HepG2 (cell line): Measurements from ENCODE around the gene TCEA3. TPM values are rescaled to one million over a fixed set of nuclear protein-coding genes. Genes with fewer than 3 reads are reported as not detected.

Experiments used
- AGO1 ChIP-seq: fragments of 200-400 bp; formaldehyde crosslinking; IDR thresholded peaks from 2 replicates; pipeline ENCODE4 v1.6.1; 2017; ENCODE audit warnings: mild to moderate bottlenecking, low read depth, low read length, moderate library complexity; ENCODE audit not compliant: poor library complexity, severe bottlenecking
- AGO2 ChIP-seq: fragments of 200-400 bp; formaldehyde crosslinking; optimal IDR thresholded peaks from 2 replicates; pipeline ENCODE3; 2017; ENCODE audit warnings: mild to moderate bottlenecking, low read depth, low read length, moderate library complexity
- CBX5 ChIP-seq: sonication (generic); formaldehyde crosslinking; IDR thresholded peaks from 2 replicates; pipeline ENCODE4 v1.4.0; 2020; ENCODE audit warnings: missing genetic modification reagents, borderline replicate concordance
- CREM ChIP-seq, 2 experiments: sonication (generic) in 1 of 2; formaldehyde crosslinking in 1 of 2; IDR thresholded peaks; 2 replicates each; pipeline versions ENCODE4 v1.4.0 to v1.6.1; 2016 to 2020; ENCODE audit warnings: antibody characterized with exemption in 1 of 2, mild to moderate bottlenecking in 1 of 2, missing genetic modification reagents in 1 of 2
- GRHL1 ChIP-seq: sonication (generic); formaldehyde crosslinking; conservative IDR thresholded peaks from 2 replicates; pipeline ENCODE4 v1.8.0; 2022; ENCODE audit warnings: missing genetic modification reagents
- KDM4B ChIP-seq: sonication (generic); formaldehyde crosslinking; IDR thresholded peaks from 2 replicates; pipeline ENCODE4 v1.4.0; 2020; ENCODE audit warnings: missing genetic modification reagents
- KLF15 ChIP-seq: sonication (generic); formaldehyde crosslinking; IDR thresholded peaks from 2 replicates; pipeline ENCODE4 v1.8.1; 2023; ENCODE audit warnings: borderline replicate concordance, mild to moderate bottlenecking, inconsistent platforms, missing genetic modification reagents, mixed read lengths
- MXI1 ChIP-seq: IDR thresholded peaks from 3 replicates; pipeline ENCODE4 v1.6.1; 2012; ENCODE audit warnings: low read depth, low read length, inconsistent platforms, borderline replicate concordance
- RFXANK ChIP-seq: IDR thresholded peaks from 2 replicates; pipeline ENCODE4 v1.6.1; 2016
- SIN3A ChIP-seq: IDR thresholded peaks from 2 replicates; pipeline ENCODE4 v1.6.1; 2011; ENCODE audit warnings: low read depth, mild to moderate bottlenecking, control low read depth, low read length, borderline replicate concordance
- ZFY ChIP-seq: sonication (generic); formaldehyde crosslinking; IDR thresholded peaks from 2 replicates; pipeline ENCODE4 v1.4.0; 2020; ENCODE audit warnings: missing genetic modification reagents
- ZGPAT ChIP-seq: IDR thresholded peaks from 2 replicates; pipeline ENCODE4 v1.6.1; 2016; ENCODE audit warnings: mild to moderate bottlenecking
- ZMAT3 ChIP-seq: sonication (generic); formaldehyde crosslinking; conservative IDR thresholded peaks from 2 replicates; pipeline ENCODE4 v1.7.0; 2021; ENCODE audit warnings: missing genetic modification reagents
- ZNF777 ChIP-seq: sonication (generic); formaldehyde crosslinking; IDR thresholded peaks from 2 replicates; pipeline ENCODE4 v1.4.0; 2020; ENCODE audit warnings: missing genetic modification reagents
- ZZZ3 ChIP-seq: sonication (generic); formaldehyde crosslinking; IDR thresholded peaks from 2 replicates; pipeline ENCODE4 v1.4.0; 2020; ENCODE audit warnings: missing genetic modification reagents, mild to moderate bottlenecking, borderline replicate concordance
- polyA plus RNA-seq, 8 experiments: library from polyadenylated mRNA; depleted of rRNA in 3 of 8; stranded (reverse) in 7 of 8; unstranded in 1 of 8; fragments of >200 nt; fragmentation: Illumina TruSeq in 4 of 8; extraction: Trizol in 4 of 8; gene quantifications; 2 replicates each; pipeline versions ENCODE4 v1.2.1 to v1.2.3, GENCODE V29; 2011 to 2016; ENCODE audit warnings: low read depth in 4 of 8, missing spikeins in 1 of 8, mixed read lengths in 1 of 8; ENCODE audit not compliant: insufficient read depth in 1 of 8
- total RNA-seq, 5 experiments: library from RNA; depleted of rRNA; stranded (reverse); fragments of >200 nt; fragmentation: Illumina TruSeq; extraction: Trizol; gene quantifications; 2 replicates each; pipeline ENCODE4 v1.2.3, GENCODE V29; 2016; ENCODE audit warnings: low read depth in 1 of 5
- TF ChIP-seq, protein P1 (sequence below): sonication (generic); formaldehyde crosslinking; IDR thresholded peaks from 2 replicates; pipeline ENCODE4 v1.4.0; 2020; ENCODE audit warnings: mild to moderate bottlenecking, missing genetic modification reagents, borderline replicate concordance
- TF ChIP-seq, protein P2 (sequence below): sonication (generic); formaldehyde crosslinking; conservative IDR thresholded peaks from 2 replicates; pipeline ENCODE4 v1.4.0; 2020; ENCODE audit warnings: missing genetic modification reagents

The TCEA3 gene
- total and polyA plus RNA-seq, 2 of the 13 experiments (the other 11 are each of a cell fraction or from before 2014, with no cell fraction given): 55.5 to 84.6 TPM

GRCh38 chr1:23368562-23369334 is 55.8 kb downstream of the TCEA3 start (continued):
- TF ChIP-seq, protein P1, sequence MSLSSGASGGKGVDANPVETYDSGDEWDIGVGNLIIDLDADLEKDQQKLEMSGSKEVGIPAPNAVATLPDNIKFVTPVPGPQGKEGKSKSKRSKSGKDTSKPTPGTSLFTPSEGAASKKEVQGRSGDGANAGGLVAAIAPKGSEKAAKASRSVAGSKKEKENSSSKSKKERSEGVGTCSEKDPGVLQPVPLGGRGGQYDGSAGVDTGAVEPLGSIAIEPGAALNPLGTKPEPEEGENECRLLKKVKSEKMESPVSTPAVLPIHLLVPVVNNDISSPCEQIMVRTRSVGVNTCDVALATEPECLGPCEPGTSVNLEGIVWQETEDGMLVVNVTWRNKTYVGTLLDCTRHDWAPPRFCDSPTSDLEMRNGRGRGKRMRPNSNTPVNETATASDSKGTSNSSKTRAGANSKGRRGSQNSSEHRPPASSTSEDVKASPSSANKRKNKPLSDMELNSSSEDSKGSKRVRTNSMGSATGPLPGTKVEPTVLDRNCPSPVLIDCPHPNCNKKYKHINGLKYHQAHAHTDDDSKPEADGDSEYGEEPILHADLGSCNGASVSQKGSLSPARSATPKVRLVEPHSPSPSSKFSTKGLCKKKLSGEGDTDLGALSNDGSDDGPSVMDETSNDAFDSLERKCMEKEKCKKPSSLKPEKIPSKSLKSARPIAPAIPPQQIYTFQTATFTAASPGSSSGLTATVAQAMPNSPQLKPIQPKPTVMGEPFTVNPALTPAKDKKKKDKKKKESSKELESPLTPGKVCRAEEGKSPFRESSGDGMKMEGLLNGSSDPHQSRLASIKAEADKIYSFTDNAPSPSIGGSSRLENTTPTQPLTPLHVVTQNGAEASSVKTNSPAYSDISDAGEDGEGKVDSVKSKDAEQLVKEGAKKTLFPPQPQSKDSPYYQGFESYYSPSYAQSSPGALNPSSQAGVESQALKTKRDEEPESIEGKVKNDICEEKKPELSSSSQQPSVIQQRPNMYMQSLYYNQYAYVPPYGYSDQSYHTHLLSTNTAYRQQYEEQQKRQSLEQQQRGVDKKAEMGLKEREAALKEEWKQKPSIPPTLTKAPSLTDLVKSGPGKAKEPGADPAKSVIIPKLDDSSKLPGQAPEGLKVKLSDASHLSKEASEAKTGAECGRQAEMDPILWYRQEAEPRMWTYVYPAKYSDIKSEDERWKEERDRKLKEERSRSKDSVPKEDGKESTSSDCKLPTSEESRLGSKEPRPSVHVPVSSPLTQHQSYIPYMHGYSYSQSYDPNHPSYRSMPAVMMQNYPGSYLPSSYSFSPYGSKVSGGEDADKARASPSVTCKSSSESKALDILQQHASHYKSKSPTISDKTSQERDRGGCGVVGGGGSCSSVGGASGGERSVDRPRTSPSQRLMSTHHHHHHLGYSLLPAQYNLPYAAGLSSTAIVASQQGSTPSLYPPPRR (CRISPR knock-in tag): 0 out of 2 replicates have a peak, but pooled peaks have one; percentile 58
- TF ChIP-seq ZZZ3 (CRISPR knock-in tag) (0 out of 2 replicates have a peak, but pooled peaks have one; percentile 43), MXI1 (peak; percentile 79; the same call in 1 of the 3 replicates), GRHL1 (CRISPR knock-in tag) (no peak), KLF15 (CRISPR knock-in tag) (0 out of 2 replicates have a peak, but pooled peaks have one; percentile 74), CREM (IDR thresholded peaks at IDR 0.05) (peak; percentile 91), CREM (CRISPR knock-in tag; IDR thresholded peaks at IDR 0.05) (peak; percentile 47; the same call in 1 of the 2 replicates), SIN3A (peak; percentile 77; the same call in 1 of the 2 replicates), CBX5 (CRISPR knock-in tag) (no peak), AGO2 (peak; percentile 79), KDM4B (CRISPR knock-in tag) (peak; percentile 13), AGO1 (peak; percentile 12), ZMAT3 (CRISPR knock-in tag) (peak; percentile 76; the same call in 1 of the 2 replicates), ZFY (peak; percentile 93), ZGPAT (CRISPR knock-in tag) (peak; percentile 75), ZNF777 (peak; percentile 44; the same call in 1 of the 2 replicates), RFXANK (no peak)
- TF ChIP-seq, protein P2, sequence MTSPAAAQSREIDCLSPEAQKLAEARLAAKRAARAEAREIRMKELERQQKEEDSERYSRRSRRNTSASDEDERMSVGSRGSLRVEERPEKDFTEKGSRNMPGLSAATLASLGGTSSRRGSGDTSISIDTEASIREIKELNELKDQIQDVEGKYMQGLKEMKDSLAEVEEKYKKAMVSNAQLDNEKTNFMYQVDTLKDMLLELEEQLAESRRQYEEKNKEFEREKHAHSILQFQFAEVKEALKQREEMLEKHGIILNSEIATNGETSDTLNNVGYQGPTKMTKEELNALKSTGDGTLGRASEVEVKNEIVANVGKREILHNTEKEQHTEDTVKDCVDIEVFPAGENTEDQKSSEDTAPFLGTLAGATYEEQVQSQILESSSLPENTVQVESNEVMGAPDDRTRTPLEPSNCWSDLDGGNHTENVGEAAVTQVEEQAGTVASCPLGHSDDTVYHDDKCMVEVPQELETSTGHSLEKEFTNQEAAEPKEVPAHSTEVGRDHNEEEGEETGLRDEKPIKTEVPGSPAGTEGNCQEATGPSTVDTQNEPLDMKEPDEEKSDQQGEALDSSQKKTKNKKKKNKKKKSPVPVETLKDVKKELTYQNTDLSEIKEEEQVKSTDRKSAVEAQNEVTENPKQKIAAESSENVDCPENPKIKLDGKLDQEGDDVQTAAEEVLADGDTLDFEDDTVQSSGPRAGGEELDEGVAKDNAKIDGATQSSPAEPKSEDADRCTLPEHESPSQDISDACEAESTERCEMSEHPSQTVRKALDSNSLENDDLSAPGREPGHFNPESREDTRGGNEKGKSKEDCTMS: no peak
